Neuronal stem cell (in vitro differentiated cells): ENCODE results near the gene KRT81.

ENCODE experiments used
- DNase-seq: peaks from one replicate; pipeline ENCODE4 v3.0.0-alpha.2; 2013; ENCODE audit warnings: low spot score
- H2AFZ ChIP-seq: one replicate; pipeline ENCODE4 v1.6.1; 2013; ENCODE audit warnings: mild to moderate bottlenecking, low read length, inconsistent platforms
- H2AK5ac ChIP-seq: 2 replicates; pipeline ENCODE4 v1.6.1; 2013; ENCODE audit warnings: low read depth, mild to moderate bottlenecking, inconsistent platforms, low read length, moderate library complexity, mixed read lengths
- H2BK120ac ChIP-seq: 2 replicates; pipeline ENCODE4 v1.6.1; 2013; ENCODE audit warnings: low read depth, mild to moderate bottlenecking, inconsistent platforms, low read length, moderate library complexity, mixed read lengths
- H2BK12ac ChIP-seq: one replicate; pipeline ENCODE4 v1.6.1; 2013; ENCODE audit warnings: low read length, inconsistent platforms
- H2BK15ac ChIP-seq: 2 replicates; pipeline ENCODE4 v1.6.1; 2013; ENCODE audit warnings: mild to moderate bottlenecking, low read length, inconsistent platforms, mixed read lengths
- H2BK5ac ChIP-seq: one replicate; pipeline ENCODE4 v1.6.1; 2013; ENCODE audit warnings: inconsistent platforms, mild to moderate bottlenecking, low read length, moderate library complexity
- H3K14ac ChIP-seq: one replicate; pipeline ENCODE4 v1.6.1; 2013; ENCODE audit warnings: low read length, inconsistent platforms
- H3K18ac ChIP-seq: 2 replicates; pipeline ENCODE4 v1.6.1; 2013; ENCODE audit warnings: low read length, inconsistent platforms
- H3K23ac ChIP-seq: 2 replicates; pipeline ENCODE4 v1.6.1; 2013; ENCODE audit warnings: low read depth, mild to moderate bottlenecking, mixed read lengths, low read length, inconsistent platforms; ENCODE audit not compliant: poor library complexity
- H3K27ac ChIP-seq: replicated peaks from 3 replicates; pipeline ENCODE4 v1.5.1; 2013; ENCODE audit warnings: low read length, inconsistent platforms
- H3K27me3 ChIP-seq, 3 experiments: 2 replicates each; pipeline ENCODE4 v1.6.1; 2013; ENCODE audit warnings: low read length in 3 of 3, mild to moderate bottlenecking in 2 of 3, inconsistent platforms in 1 of 3, low read depth in 1 of 3, mixed read lengths in 1 of 3, moderate library complexity in 1 of 3; ENCODE audit not compliant: control insufficient read depth in 3 of 3, insufficient read depth in 3 of 3
- H3K36me3 ChIP-seq, 2 donors: replicated peaks in 1 of 2; 2 replicates each; pipeline ENCODE4 v1.6.1; 2013; ENCODE audit warnings: low read length in 2 of 2; ENCODE audit not compliant: control insufficient read depth in 2 of 2, insufficient read depth in 2 of 2
- H3K4ac ChIP-seq: 2 replicates; pipeline ENCODE4 v1.6.1; 2013; ENCODE audit warnings: inconsistent platforms, mild to moderate bottlenecking, low read length, moderate library complexity
- H3K4me1 ChIP-seq, 2 donors: 1 replicate in 1 of 2; 2 replicates in 1 of 2; pipeline ENCODE4 v1.6.1; 2013; ENCODE audit warnings: low read length in 2 of 2, low read depth in 1 of 2; ENCODE audit not compliant: control insufficient read depth in 2 of 2, insufficient read depth in 1 of 2
- H3K4me2 ChIP-seq: one replicate; pipeline ENCODE4 v1.6.1; 2013; ENCODE audit warnings: mild to moderate bottlenecking, low read length, inconsistent platforms; ENCODE audit not compliant: insufficient read depth, poor library complexity, severe bottlenecking
- H3K4me3 ChIP-seq, 2 donors: 2 replicates each; pipeline ENCODE4 v1.5.1; 2013; ENCODE audit warnings: low read length in 2 of 2, mild to moderate bottlenecking in 2 of 2, inconsistent platforms in 1 of 2, moderate library complexity in 1 of 2
- H3K79me1 ChIP-seq: one replicate; pipeline ENCODE4 v1.6.1; 2013; ENCODE audit warnings: low read depth, mild to moderate bottlenecking, inconsistent platforms, low read length, moderate library complexity
- H3K9ac ChIP-seq: one replicate; pipeline ENCODE4 v1.6.1; 2013; ENCODE audit warnings: mild to moderate bottlenecking, low read depth, low read length, inconsistent platforms; ENCODE audit not compliant: poor library complexity
- H3K9me3 ChIP-seq, 2 donors: replicated peaks in 1 of 2; 2 replicates each; pipeline versions ENCODE3 to v1.6.1; 2013; ENCODE audit warnings: low read length in 2 of 2, mild to moderate bottlenecking in 2 of 2, inconsistent platforms in 1 of 2, low read depth in 1 of 2, mixed read lengths in 1 of 2, moderate library complexity in 1 of 2; ENCODE audit not compliant: control insufficient read depth in 2 of 2, insufficient read depth in 1 of 2
- H4K8ac ChIP-seq: one replicate; pipeline ENCODE4 v1.6.1; 2013; ENCODE audit warnings: low read depth, mild to moderate bottlenecking, inconsistent platforms, low read length, moderate library complexity
- H4K91ac ChIP-seq: one replicate; pipeline ENCODE4 v1.6.1; 2013; ENCODE audit warnings: low read length, low read depth, mild to moderate bottlenecking, inconsistent platforms; ENCODE audit not compliant: poor library complexity
- WGBS, 2 donors: extraction: QIAGEN DNeasy Blood & Tissue Kit; methylation state at CpG; one replicate each; pipeline ENCODE4 v1.1.7; 2013; ENCODE audit warnings: missing lambda C conversion rate in 2 of 2, mixed read lengths in 1 of 2; ENCODE audit not compliant: insufficient read length in 2 of 2, insufficient replicate concordance in 1 of 2; ENCODE audit errors: extremely low coverage in 2 of 2; 5-methylcytosine and 5-hydroxymethylcytosine counted together

The KRT81 gene

GRCh38 chr12:52248541-52249461, 42.5 kb downstream of the KRT81 start:
- Histone ChIP-seq H3K4ac (peak overlapping the region; percentile 29), H2BK120ac (no peak overlapping the region), H2AK5ac (peak overlapping the region; percentile 20), H3K27me3 (peaks cover 0 to 52% (median 26%) of the 10 kb centered on the region in 3 experiments), H3K4me1 (peaks cover 0 to 4% of the 10 kb centered on the region in 2 donors), H3K9ac (peak overlapping the region; percentile 13), H4K8ac (no peak overlapping the region), H3K27ac (no peak overlapping the region), H3K18ac (no peak overlapping the region), H2BK15ac (peak overlapping the region; percentile 84), H3K14ac (no peak overlapping the region), H2BK5ac (no peak overlapping the region), H3K23ac (peak overlapping the region; percentile 57), H4K91ac (no peak overlapping the region), H2BK12ac (no peak overlapping the region), H3K9me3 (no peaks in the 10 kb centered on the region), H3K79me1 (no peaks in the 10 kb centered on the region), H2AFZ (no peak overlapping the region), H3K36me3 (no peaks in the 10 kb centered on the region), H3K4me3 (no peak overlapping the region), H3K4me2 (no peak overlapping the region)
- no CpG with 5 or more reads among the region's 18 CpGs for WGBS, 2 donors
- no peak for DNase-seq

- H3K27me3 ChIP-seq, result peaks cover 0 to 52% (median 26%) of the 10 kb centered on the region in 3 experiments
- H2AFZ ChIP-seq, result no peak overlapping the region
- H3K4me2 ChIP-seq, result no peak overlapping the region
- no CpG with 5 or more reads among the region's 10 CpGs for WGBS, 2 donors
- no peak overlapping the region for H2BK12ac ChIP-seq
- no peak overlapping the region for H3K23ac ChIP-seq
- no peak overlapping the region for H3K14ac ChIP-seq
- no peaks in the 10 kb centered on the region for H3K9me3 ChIP-seq
- no peak overlapping the region for H3K27ac ChIP-seq
- no peak overlapping the region for H2BK15ac ChIP-seq
- no peak overlapping the region for H4K91ac ChIP-seq
- no peak overlapping the region for H3K4me3 ChIP-seq
- no peak for DNase-seq
- H2AK5ac ChIP-seq, result no peak overlapping the region
- no peak overlapping the region for H2BK5ac ChIP-seq
- H3K4me1 ChIP-seq, result peaks cover 0 to 4% of the 10 kb centered on the region in 2 donors
- H3K18ac ChIP-seq, result no peak overlapping the region
- no peak overlapping the region for H3K4ac ChIP-seq
- no peak overlapping the region for H2BK120ac ChIP-seq
- H3K9ac ChIP-seq, result no peak overlapping the region
- H4K8ac ChIP-seq, result no peak overlapping the region
- H3K79me1 ChIP-seq, result no peaks in the 10 kb centered on the region
- no peaks in the 10 kb centered on the region for H3K36me3 ChIP-seq
Observed at GRCh38 chr12:52247622-52248540, 43.5 kb downstream of the KRT81 start.

GRCh38 chr12:52246720-52247621, 44.4 kb downstream of the KRT81 start:
- Histone ChIP-seq H3K27me3 (peaks cover 0 to 50% (median 26%) of the 10 kb centered on the region in 3 experiments), H3K9me3 (no peaks in the 10 kb centered on the region), H3K14ac (no peak overlapping the region), H3K4me2 (no peak overlapping the region), H3K36me3 (no peaks in the 10 kb centered on the region), H2BK12ac (no peak overlapping the region), H3K79me1 (no peaks in the 10 kb centered on the region), H3K4me3 (no peak overlapping the region), H2BK15ac (no peak overlapping the region), H3K4ac (no peak overlapping the region), H3K9ac (no peak overlapping the region), H4K8ac (no peak overlapping the region), H2BK5ac (no peak overlapping the region), H3K27ac (no peak overlapping the region), H2AFZ (no peak overlapping the region), H3K18ac (peak overlapping the region; percentile 52), H2AK5ac (no peak overlapping the region), H3K4me1 (peaks cover 0 to 4% of the 10 kb centered on the region in 2 donors), H2BK120ac (no peak overlapping the region), H3K23ac (no peak overlapping the region), H4K91ac (no peak overlapping the region)
- DNase-seq, result no peak
- no CpG with 5 or more reads among the region's 10 CpGs for WGBS, 2 donors
